GM18498 (cell line): Measurements from ENCODE around the gene TDG.
"Not testable (repeated sequence)": the region's sequence is repeated elsewhere in the genome, so short reads cannot be mapped to it uniquely, and the experiment has no call there.

Experiments
- ATAC-seq: cut with Tn5 transposase; IDR thresholded peaks from one replicate; pipeline ENCODE4 v1.9.1; 2021; ENCODE audit warnings: mild to moderate bottlenecking, moderate library complexity; ENCODE audit not compliant: unreplicated experiment

Gene TDG

DNA sequence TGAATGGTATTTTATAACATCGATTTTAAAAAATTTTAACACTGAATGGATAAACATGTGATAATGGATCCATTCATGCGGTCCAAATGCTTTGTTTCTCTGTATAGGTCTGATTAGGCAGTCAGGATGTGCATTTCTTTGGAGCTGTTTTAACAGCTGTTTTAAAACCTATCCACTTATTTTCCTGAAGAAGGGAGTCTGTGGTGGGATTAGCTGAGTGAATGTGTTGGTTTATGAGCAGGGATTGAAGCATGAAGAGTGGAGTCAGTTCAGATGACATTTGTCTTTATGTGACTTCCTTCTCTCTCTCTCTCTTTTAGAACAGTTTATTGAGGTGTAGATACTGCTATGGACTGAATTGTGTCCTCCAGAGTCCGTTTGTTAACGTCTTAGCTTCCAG is 46.7 kb downstream of the TDG start:
- no peak for ATAC-seq

DNA sequence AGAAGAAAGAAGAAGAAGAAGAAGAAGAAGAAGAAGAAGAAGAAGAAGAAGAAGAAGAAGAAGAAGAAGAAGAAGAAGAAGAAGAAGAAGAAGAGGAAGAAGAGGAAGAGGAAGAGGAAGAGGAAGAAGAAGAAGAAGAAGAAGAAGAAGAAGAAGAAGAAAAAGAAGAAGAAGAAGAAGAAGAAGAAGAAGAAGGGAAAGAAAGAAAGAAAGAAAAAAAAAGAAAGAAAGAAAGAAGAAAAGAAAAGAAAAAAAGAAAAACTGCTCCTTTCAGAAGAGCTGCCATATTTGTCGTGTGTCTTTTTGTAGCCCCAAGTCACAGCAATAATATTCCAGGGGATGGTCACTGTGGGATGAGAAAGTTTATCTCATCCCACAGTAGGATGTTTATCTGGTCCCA is 56.2 kb downstream of the TDG start:
- ATAC-seq, result not testable (repeated sequence)

DNA sequence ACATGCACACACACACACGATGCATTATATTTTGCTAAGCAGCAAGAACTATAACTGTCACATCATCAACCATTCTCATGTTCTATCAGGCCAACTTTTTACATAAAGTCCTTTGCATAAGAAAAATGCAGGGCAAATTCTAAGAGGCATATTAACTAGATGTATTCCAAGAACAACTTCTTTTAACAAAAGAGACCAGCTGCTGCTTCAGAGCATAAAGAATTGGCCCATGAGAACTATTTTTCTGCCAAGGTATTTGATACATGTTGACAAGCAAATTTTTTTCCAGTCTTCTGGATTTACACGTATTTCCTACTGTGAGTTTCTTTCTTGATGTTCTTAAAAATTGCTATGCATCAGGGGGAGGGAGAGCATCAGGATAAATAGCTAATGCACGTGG is 57.1 kb downstream of the TDG start:
- ATAC-seq, result no peak

DNA sequence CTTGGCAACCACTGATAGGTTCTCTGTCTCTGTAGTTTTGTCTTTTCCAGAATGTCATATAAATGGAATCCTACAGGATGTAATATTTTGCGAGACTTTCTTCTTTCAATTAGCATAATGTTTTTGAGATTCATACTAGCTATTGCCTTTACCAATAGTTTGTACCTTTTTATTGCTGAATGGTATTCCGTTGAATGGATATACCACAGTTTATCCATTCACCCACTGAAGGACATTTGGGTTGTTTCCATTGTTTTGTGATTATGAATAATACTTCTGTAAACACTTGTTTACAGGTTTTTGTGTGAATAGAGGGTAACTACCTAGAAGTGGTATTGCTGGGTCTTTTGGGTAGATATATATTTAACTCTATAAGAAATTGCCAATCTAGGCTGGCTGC is 58.0 kb downstream of the TDG start:
- ATAC-seq, result no peak

DNA sequence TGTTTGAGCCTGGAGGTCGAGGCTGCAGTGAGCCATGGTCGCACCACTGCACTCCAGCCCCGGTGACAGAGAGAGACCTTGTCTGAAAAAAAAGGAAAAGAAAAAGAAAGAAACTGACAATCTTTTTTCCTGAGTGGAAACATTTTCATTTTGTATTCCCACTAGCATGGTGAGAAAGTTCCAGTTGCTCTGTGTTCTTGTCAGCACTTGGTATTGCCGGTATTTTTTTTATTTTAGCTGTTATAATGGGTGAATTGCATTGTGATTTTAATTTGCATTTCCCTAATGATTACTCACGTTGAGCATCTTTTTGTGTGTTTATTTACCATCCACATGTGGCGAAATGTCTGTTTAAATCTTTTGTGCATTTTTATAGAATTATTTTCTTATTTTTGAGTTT is 58.7 kb downstream of the TDG start:
- no peak for ATAC-seq

GRCh38 chr12:104025771-104026170 is 60.1 kb downstream of the TDG start:
- ATAC-seq, result no peak

GRCh38 chr12:104026841-104027599 is 61.3 kb downstream of the TDG start:
- ATAC-seq, result no peak

DNA sequence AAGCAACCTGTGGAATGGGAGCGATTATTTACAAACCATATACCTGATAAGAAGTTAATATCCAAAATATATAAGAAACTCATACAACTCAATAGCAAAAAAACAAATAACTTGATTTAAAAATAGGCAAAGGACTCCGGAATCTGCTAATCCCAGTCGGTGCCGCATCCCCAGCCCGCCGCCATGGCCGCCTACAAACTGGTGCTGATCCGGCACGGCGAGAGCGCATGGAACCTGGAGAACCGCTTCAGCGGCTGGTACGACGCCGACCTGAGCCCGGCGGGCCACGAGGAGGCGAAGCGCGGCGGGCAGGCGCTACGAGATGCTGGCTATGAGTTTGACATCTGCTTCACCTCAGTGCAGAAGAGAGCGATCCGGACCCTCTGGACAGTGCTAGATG is 64.9 kb downstream of the TDG start:
- ATAC-seq, result not testable (repeated sequence)

- ATAC-seq, result not testable (repeated sequence)
Measured at GRCh38 chr12:104036143-104036542, 70.5 kb downstream of the TDG start.
